Subcutaneous adipose tissue (tissue), 4 donors: ENCODE data around the gene ZNF335. TPM values are rescaled to one million over a fixed set of nuclear protein-coding genes. Genes with fewer than 3 reads are reported as not detected.

ENCODE experiments used
- total RNA-seq, 4 donors: library from RNA; depleted of rRNA; stranded (reverse); fragments of >200 nt; gene quantifications; one replicate each; pipeline ENCODE4 v1.1.0, GENCODE V29; 2016
- TF ChIP-seq, protein P1 (sequence below): fragments of 450-650 bp; IDR thresholded peaks from one replicate; pipeline ENCODE4 v1.5.1; 2016; ENCODE audit warnings: low read depth, mild to moderate bottlenecking, control low read depth, antibody characterized with exemption, moderate library complexity

ZNF335 gene
- total RNA-seq, 4 donors from 2014 or later: 9.9 to 21.1 (median 13.7) TPM

DNA sequence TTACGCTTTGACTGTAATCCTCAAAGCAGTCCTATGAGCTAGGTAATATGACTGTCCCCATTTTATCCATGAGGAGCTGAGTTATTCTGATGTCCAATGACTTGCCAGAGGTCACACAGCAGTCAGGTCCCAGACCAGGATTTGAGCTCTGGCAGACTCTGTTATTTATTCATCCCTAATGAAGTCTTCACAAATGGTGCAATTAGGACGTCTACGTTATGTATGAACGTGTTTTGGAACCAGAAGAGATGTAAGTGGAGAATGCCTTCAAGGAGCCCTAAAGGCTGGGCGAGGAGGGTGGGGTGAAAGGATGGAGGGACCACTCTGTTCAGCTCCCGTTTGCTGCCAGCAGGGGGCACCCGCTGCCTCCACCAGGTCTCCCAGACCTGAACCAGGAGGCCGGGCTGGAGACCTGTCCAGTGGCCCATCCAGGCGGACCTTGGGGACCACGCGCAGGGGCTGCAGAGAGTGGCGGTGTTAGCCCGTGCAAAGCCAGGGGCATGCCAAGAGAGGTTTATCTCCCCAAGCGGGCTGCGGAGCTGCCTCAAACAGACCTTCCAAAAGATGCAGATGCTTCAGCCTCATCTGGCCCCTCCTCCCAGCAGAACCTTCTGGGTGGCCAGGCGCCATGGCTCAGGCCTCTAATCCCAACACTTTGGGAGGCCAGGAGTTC, 15.2 kb upstream of the ZNF335 start:
- TF ChIP-seq, protein P1, sequence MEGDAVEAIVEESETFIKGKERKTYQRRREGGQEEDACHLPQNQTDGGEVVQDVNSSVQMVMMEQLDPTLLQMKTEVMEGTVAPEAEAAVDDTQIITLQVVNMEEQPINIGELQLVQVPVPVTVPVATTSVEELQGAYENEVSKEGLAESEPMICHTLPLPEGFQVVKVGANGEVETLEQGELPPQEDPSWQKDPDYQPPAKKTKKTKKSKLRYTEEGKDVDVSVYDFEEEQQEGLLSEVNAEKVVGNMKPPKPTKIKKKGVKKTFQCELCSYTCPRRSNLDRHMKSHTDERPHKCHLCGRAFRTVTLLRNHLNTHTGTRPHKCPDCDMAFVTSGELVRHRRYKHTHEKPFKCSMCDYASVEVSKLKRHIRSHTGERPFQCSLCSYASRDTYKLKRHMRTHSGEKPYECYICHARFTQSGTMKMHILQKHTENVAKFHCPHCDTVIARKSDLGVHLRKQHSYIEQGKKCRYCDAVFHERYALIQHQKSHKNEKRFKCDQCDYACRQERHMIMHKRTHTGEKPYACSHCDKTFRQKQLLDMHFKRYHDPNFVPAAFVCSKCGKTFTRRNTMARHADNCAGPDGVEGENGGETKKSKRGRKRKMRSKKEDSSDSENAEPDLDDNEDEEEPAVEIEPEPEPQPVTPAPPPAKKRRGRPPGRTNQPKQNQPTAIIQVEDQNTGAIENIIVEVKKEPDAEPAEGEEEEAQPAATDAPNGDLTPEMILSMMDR: no peak

DNA sequence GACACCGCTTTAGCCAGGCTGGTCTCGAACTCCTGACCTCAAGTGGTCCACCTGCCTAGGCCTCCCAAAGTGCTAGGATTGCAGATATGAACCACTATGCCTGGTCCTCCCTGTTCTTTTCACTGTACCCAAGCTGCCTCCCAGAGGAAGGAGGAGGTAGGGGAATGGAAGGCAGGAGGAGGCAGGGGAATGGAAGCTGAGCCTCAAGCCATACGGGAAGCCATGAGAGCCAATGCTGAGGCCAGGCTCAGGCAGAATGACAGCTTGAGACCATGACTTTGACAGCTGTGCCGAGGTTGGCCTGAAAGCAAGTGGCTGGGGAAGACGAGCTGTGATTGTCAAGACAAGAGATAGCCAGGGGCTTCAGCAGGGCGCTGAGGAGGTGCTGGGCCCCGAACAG, 13.6 kb upstream of the ZNF335 start:
- TF ChIP-seq, protein P1: no peak

DNA sequence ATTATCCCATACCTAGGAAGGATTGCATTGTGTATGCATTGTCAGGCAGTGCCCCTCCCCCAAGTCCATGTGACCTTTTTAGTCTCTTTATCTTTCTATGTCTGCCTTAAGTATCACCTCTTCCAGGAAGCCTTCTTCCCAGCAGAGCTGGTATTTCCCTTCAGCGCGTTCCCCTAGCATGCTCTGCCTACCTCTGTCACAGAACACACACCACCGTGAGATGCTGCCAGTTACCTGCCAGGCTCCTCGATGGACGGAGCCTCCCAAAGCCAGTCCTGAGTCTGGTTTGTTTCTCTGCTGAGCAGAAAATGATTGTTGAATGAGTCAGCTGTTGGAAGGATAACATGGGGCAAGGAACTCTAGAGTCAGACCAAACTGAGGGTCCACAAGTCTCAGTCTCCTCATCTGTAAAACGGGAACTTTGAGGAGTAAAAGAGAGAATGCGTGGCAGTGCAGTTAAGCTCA, 11.3 kb upstream of the ZNF335 start:
- TF ChIP-seq, protein P1: no peak

DNA sequence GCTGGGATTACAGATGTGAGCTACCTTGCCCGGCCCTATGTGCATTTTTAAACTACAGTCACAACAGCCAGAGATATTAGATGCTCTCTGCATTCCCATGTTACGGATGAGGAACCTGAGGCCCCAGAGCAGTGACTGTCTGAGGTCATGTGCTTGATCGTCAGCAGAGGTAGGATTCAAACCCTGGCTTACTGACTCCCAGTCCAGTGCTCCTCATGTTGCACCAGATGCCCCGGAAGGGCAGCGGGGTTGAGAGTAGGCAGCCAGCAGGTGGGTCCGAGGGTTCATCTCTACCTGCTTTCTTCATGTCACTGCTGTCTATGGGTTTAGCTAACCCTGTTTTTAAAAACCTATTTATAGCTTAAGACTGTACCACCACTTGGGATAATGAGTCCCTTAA, 9.3 kb upstream of the ZNF335 start:
- TF ChIP-seq, protein P1: no peak

DNA sequence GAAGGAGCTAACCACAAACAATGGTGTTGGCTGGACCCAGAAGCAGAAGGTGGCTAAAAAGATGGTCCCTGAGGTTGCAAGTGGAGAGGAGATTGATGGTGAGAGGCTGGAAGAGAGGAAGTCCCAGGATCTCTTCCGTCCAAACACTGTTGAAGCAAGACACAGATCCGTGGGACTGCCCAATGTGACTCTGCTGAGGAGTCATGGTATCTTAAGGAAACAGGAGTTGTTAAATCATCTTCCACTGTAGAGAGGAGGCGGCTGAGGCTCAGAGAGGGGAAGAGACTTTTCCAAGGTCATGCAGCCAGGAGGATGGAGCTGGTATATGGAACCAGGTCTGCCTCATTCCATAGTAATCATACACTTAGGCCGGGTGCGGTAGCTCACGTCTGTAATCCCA, 4.1 kb upstream of the ZNF335 start:
- TF ChIP-seq, protein P1: no peak

DNA sequence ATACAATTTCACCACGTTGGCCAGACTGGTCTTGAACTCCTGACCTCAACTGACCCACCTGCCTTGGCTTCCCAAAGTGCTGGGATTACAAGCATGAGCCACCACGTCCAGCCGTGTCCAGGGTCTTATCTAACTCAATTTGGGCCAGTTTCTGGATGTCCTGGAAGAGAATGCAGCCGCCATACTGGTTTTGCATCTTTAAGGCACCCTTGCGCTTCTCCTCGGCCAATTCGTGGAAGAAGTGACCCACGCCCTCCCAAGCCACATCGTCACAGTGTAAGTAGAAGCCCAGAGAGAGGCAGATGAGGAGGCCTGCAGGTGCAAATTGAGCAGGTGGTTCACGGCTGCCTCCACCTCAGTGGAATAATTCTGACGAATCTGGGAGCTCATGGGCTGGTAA, 3.7 kb upstream of the ZNF335 start:
- TF ChIP-seq, protein P1: no peak

DNA sequence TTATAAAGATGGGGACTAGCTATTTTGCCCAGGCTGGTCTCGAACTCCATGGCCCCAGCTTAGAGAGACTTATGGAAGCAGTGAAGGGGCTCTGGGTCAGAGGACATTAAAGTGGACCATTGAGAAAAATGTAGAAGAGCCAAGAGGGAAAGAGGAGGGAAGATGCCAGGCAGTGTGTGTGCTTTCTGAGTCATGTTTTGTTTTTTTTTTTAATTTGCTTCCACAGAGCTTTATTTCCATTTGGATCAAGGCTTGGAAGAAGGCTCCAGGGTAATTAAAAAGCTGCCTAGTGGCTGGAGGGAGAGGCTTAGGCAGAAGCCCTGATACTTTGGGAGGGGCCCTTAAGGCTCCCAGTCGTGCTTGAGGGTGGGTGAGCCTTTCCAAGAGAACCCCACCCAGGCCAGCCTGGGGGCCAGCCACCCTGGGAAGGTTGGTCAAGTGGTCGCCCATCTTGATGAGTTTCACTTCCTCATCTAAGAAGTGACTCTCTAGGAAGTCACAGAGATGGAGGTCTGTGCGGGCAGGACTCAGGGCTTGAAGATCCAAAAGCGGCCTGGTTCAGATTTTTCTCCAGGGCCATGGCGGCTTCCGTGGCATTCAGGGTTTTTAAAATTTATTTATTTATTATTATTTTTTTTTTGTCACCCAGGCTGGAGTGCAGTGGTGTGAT, 3.0 kb upstream of the ZNF335 start:
- TF ChIP-seq, protein P1: no peak
